Skeletal muscle cell (primary cell): Measurements from ENCODE around the gene CAMSAP1.
"Not testable (repeated sequence)": the region's sequence is repeated elsewhere in the genome, so short reads cannot be mapped to it uniquely, and the experiment has no call there.

Experiments
- DNase-seq: peaks from one replicate; pipeline ENCODE4 v3.0.0-alpha.2; 2010; ENCODE audit warnings: low read depth
- H3K4me3 ChIP-seq: 2 replicates; pipeline ENCODE4 v1.5.1; 2011; ENCODE audit warnings: low read depth, mild to moderate bottlenecking, control low read depth, low read length, moderate library complexity

The CAMSAP1 gene

DNA sequence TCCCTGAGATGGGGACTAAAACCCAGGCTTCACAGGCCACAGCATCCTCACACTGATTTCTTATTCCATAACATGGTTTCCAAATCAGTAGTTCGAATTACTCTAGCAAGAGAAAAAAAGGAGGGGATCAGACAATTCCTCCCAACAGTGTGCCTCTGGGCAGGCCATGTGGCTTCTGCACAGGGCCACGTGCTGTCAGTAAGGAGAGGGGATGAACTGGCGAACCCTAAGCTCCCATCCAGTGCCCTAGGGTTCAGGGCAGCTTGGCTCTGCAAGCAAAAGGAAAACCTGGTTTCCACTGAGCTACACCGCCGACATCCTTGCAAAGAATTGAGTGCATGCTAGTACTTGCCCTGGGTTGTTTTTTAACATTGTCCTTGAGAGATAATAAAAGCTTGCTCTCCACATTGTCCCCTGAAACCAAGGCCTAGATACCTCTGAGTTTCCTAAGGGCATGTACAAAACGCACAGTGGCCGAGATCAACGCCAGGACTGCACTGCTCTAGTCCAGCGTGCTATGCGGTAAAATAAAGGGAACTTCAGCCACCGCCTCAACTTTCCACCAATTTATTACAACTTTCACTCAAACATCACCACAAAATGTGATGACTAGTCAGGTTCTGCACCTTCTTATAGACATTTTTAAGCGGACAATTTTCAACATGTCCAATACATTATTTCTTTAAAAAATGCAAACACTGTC is 4.5 kb downstream of the CAMSAP1 start:
- DNase-seq = no peak
- H3K4me3 ChIP-seq = no peak overlapping the region

DNA sequence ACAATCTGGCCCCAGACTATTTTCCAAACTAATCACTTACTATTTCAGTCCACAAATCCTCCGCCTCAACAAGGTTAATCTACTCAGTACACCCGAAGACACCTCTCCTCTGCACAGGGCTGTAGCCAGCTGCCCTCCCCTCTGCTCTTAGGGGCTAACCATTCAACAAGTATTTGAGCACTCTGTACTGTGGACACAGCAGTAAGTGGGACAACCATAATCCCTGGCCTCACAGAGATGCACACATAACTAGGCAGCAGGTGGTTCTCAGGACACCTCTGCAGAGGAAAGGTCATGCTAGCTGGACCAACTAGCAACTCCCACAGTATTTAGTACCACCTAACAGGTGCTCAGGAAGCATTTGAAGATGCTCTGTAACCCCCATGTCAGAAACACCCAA is 5.5 kb downstream of the CAMSAP1 start:
- DNase-seq = no peak
- H3K4me3 ChIP-seq = no peak overlapping the region

DNA sequence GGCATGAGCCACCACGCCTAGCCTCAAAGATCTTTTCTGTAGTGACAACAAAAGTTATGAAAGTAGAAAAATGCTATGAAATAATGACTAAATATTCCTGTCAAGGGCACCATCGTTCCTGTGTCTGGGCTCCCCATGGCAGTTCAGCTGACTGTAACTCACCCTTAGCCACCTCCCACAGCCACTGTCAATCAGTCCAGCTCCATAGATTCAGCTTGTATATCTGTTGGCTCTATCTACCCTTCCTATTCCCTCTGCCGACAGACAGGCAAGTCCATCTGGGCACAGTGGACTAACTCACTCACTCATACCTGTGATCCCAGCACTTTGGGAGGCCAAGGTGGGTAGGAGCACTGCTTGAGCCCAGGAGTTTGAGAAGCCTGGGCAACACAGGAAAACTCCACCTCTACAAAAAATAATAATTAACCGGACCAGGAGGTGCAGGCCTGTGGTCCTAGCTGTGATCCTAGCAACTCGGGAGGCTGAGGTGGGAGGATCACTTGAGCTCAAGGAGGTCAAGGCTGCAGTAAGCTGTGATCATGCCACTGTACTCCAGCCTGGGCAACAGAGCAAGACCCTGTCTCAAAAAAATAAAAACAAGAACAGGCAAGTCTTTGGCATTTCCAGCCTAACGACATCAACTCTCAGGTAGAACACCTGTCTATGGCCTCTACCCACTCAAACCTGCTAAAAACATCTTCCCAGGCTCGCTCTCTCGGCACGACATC is 6.2 kb downstream of the CAMSAP1 start:
- DNase-seq = no peak
- H3K4me3 ChIP-seq = no peak overlapping the region

DNA sequence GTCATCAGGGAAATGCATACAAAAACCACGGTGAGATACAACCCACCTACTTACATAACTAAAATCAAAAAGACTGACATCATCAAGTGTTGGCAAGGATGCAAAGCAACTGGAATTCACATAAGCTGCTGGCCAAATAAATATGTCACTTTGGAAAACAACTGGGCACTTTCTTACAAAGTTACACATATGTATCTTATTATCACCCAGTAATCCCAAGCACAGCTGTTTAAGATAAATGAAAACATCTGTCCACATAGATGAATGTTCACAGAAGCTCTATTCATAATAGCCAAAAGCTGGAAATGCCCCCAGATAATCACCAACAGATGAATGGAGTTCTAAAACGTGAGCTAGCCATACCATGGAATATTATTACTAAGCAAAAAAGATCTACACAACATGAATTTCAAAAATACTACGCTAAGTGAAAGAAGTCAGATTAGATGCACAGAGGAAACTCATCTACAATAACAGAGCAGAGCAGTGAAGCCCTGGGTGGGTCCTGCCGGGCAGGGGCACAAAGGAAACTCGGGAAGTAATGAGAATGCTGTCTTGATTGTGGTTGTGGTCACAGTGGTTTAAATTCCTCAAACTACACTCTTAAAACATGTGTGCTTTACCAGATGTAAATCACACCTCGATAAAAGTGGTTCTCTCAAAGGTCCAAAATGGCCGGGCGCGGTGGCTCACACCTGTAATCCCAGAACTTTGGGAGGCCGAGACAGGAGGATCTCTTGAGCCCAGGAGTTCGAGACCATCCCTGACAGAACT is 8.5 kb downstream of the CAMSAP1 start:
- DNase-seq = peak; percentile 30
- H3K4me3 ChIP-seq = no peak overlapping the region

DNA sequence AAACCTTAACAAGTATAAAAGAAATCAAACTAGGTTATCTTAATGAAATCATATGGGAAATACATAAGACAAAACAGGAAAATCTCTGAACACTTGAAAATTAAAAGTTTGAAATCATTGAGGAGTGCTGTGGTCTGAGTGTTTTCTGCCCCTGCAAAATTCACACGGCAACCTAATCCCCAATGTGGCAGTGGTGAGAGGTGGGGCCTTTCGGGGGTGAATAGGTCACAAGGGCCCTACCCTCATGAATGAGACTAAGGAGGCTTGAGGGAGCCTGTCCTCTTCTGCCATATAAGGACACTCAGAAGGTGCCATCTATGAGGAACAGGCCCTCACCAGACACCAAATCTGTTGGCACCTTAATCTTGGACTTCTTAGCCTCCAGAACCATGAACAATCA is 10.7 kb downstream of the CAMSAP1 start:
- H3K4me3 ChIP-seq = no peak overlapping the region
- DNase-seq = no peak

DNA sequence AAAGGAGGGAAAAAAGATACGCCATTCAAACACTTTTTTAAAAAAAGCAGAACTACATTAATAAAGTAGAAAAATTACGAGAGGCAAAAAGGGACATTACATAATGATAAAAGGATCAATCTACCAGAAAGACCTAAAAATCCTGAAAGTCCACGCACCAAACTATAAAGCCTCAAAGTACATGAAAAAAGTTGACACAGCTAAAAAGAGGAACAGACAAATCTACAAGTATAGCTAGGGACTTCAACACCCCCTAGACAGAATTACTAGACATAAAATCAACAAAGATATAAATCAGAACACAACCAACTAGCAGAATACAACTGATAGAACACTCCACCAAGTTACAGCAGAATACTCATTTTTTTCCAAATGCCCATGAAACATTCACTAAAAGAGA is 11.1 kb downstream of the CAMSAP1 start:
- no peak for DNase-seq
- no peak overlapping the region for H3K4me3 ChIP-seq

DNA sequence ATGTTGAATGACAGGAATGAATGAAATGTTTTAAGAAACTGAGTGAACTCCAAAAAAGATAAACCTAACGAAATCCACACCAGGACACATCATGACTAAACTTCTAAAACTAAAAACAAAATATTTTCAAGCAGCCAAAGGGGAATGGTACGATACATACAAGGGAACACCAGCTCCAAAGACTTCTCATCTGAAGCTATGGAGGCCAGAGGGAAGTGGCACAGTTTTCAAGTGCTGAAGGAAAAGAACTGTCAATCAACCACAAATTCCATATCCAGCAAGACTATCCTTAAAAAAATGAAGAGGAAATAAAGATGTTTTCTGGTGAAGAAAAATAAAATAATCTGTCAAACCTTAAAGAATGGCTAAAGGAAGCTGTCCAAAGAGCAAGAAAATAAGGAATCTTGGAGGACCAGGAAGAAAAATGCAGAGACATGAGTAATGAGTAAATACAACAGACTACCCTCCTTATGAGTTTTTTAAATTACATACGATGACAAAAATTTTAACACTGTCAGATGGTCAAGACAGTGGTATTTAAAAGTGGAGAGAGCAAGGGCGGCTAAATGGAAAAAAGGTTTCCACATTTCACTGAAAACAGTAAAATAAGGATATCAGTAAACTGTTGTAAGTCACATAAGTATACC is 12.0 kb downstream of the CAMSAP1 start:
- no peak overlapping the region for H3K4me3 ChIP-seq
- no peak for DNase-seq

DNA sequence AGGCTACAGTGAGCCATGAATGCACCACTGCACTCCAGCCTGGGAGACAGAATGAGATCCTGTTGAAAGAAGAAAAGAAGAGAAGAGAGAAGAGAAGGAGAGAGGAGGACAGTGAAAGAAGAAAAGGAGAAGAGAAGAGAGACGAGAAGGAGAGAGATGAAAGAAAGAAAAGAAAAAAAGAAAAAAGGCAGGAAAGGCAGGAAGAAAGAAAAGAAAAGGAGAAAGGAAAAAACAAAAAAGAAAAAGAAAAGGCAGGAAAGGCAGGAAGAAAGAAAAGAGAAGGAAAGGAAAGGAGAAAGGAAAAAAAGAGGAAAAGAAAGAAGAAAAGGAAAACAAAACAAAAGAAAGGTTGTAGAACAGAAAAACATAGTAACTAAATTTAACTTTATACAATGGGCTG is 14.2 kb downstream of the CAMSAP1 start:
- H3K4me3 ChIP-seq = no peak overlapping the region
- DNase-seq = no peak

DNA sequence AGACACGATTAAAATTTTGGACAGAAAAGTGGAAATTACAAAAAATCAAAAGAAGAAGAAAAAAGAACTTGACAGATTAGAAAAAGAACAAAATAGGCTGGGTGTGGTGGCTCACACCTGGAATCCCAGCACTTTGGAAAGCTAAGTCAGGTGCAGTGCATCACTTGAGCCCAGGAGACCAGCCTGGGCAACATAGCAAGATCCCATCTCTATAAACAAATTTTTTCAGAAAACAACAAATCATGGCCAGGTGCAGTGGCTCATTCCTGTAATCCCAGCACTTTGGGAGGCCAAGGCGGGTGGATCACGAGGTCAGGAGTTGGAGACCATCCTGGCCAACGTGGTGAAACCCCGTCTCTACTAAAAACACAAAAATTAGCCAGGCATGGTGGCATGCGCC is 15.0 kb downstream of the CAMSAP1 start:
- not testable (repeated sequence) for H3K4me3 ChIP-seq, DNase-seq

DNA sequence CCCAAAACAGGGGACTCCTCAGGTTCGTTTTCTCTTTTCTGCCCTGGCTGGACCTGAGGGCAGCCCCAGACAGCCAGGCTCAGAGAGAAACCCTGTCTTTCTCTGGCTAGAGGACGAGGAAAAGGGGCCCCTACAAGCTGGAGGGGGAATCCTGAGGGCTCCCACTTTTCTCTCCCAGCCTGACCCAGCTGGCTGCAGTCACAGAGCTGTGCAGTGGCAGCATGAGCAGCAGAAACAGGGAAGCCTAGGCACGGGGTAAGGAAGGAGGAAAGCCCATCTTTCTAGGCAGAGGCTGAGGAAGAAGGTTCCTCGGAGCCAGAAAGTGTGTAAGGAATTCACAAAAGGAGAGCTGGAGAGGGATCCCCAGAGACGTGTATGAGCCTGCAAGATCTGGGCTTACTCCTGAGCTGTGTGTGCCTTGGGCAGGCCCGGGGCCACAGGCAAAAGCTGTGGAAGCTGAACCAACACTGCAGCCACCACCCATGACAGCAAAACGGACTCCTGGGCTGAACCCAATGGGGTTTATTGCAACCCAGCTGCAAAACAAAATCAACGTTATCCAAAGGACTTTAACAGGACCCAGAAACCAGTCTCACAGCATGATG is 16.2 kb downstream of the CAMSAP1 start:
- DNase-seq = no peak
- H3K4me3 ChIP-seq = no peak overlapping the region

DNA sequence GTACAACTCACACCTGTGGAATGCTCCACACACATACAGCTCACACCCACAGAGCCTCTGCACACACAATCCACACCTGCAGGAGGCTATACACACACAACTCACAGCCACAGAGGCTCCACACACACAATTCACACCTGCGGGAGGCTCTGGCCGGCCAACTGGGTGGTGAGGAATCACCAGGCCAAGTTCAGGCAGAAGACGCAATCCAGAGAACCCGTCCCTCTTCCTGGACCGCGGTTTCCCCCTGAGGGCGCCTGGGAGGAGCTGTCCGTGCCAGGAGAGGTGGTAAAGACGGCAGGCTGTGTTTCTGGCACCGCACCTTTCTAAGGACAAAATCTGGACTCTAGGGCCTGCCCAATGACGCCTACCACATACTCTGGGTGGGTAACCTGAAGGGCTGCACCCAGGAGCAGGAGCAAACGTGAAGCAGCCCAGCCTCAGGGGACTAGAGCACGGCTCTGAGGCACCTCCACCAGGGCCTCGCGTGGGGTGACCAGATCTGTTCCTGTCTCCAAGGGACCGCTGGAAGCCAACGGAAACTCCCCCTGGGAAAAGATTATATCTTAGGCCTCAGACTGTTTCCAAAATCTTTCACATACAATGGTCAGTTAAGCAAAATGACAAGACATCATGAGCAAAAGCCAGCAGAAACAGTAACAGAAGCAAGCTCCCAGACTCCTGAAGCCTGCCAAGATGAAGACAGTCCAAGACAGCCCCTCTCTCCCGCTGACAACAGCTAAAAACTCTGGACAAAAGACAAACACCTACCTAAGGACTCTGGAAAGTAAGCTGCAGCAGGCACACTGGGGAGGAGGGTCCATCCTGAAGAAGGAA is 16.9 kb downstream of the CAMSAP1 start:
- no peak overlapping the region for H3K4me3 ChIP-seq
- no peak for DNase-seq

DNA sequence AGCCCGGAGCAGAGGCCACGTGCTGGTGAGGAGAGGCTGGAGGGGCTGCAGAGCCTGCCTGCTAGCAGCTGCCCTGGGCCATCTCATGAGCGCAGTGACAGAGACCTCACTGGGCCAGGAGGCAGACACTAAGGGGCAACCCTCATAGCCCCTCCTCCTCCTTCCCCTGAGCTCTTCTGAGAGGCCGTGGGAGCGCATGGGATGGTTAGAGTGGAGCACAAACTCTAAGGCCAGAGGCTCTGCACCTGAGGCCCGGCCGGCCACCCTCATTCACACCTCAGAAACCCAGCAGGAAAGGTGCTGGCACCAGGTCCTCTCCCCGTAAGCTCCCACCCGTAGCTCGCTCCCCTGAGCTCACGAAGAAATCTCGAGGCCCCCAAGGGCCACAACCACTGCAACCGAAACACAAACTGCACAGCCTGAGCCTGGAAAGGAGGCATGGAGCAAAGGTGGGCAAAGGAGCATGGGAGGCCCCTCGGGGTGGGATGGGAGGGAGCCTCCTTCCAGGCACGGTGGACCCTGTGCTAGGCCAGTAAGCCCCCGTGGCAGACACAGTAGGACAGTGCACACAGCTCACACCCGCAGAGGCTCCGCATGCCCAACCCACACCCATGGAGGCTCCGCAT is 17.7 kb downstream of the CAMSAP1 start:
- no peak overlapping the region for H3K4me3 ChIP-seq
- DNase-seq = no peak

DNA sequence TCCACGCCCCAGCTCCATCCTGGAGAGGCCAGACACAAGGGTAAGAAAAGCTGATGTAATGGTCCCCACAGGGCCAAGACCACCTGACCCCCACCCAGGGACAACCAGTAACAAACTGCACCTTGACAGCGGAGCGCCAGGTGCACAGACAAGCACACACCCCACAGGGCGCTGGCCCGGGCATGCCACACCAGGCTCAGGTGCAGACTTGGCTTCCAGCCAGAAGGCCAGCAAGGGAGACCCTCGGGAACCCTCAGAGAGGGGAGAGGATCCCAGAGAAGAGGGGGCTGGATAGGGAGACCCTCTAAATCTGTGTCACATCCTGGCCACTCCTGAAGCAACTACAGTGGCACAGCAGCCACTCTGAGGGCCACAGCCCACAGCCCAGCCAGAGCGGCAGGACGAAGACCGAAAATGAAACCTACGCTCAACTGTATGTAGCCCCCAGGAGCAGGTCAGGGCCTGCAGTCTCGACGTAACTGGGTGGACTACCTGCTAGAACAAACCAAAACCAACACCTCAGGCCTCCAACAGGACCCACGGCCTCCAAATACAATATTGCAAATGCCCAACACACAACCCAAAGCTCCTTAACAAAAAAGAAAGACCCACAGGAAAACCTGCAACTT is 18.5 kb downstream of the CAMSAP1 start:
- no peak for DNase-seq
- H3K4me3 ChIP-seq = no peak overlapping the region

DNA sequence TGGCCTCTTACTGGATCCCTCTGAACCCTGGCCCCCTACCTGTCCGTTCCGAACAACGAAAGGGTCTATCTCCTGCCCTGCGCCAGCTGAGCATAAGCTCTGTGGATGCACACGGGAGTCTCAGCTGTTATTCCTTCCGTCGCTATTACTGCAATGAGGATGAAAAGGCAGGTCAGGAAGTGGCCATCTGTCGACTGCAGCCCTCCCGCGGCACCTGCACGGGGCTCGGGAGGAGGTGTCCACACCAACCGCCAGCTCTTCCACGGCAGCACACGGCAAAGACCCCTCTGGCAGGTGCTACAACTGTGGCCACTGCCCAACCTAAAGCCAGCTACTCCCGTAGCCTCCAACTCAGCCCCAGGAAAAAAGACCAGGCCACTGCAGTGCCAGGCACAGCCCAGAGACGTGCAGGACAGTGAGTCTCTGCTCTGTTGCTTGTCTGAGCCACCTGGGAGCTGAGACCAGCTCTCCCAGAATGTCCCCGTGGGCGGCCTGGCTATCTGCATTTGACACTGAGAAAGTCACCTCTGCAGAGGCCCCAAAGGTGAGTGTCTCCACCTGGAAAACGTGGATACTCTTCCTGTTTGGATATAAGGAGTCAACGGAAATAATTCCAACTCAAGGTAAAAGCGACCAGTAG is 19.1 kb downstream of the CAMSAP1 start:
- H3K4me3 ChIP-seq = no peak overlapping the region
- no peak for DNase-seq

DNA sequence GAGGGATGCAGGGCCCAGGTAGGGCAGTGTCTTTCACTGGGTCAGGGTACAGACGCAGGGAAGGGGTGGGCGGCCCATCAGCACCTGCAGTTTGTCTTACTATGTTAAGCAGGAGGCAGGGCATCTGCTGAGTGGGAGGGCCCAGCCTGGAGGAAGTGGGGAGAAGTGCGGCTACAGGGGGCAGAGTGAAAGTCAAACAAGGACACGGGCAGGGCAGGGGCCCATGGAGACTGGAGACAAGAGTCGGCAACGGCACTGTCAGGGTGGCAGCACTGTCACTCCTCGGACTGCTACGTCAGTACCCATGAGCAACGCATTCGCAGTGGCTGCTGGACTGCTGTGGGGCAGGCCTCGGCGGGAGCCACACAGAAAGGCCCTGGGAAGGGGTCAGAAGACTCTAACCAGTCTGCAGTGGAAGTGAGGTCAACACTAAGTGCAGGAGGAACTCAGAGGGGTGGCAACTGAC is 19.7 kb downstream of the CAMSAP1 start:
- no peak for DNase-seq
- H3K4me3 ChIP-seq = no peak overlapping the region

DNA sequence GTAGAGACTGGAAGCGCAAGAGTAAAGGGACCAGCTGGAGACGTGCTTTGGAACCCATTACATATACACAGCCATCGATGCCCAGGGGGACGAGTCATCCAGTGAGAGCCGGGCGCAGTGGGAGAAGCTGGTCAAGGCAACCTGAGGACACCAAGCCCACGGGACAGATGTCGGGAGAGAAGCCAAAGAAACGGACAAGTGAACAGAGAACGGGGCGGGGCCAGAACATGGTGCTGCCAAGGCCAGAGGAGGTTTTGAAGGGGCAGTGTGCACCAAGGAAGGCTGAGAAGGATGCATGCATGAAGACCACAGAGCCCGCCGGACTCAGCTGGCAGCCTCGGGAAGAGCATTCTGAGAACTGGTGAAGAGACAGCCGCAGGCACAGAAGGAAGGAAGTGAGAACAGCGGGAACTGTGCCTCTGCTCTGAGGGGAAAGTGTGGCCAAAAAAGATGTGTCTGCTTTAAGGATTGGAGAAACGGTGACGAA is 20.3 kb downstream of the CAMSAP1 start:
- H3K4me3 ChIP-seq = no peak overlapping the region
- DNase-seq = no peak
